NCI-H2171 treated with DMSO at 0.1 percent for 48 hours (cell line): ENCODE data around the gene BRAT1.

Experiments
- DNase-seq: peaks from one replicate; lab custom pipeline; 2025; lab: John Stamatoyannopoulos, UW

The BRAT1 gene

GRCh38 chr7:2523461-2523936, 31.8 kb downstream of the BRAT1 start:
- DNase-seq, result peak; percentile 73

DNA sequence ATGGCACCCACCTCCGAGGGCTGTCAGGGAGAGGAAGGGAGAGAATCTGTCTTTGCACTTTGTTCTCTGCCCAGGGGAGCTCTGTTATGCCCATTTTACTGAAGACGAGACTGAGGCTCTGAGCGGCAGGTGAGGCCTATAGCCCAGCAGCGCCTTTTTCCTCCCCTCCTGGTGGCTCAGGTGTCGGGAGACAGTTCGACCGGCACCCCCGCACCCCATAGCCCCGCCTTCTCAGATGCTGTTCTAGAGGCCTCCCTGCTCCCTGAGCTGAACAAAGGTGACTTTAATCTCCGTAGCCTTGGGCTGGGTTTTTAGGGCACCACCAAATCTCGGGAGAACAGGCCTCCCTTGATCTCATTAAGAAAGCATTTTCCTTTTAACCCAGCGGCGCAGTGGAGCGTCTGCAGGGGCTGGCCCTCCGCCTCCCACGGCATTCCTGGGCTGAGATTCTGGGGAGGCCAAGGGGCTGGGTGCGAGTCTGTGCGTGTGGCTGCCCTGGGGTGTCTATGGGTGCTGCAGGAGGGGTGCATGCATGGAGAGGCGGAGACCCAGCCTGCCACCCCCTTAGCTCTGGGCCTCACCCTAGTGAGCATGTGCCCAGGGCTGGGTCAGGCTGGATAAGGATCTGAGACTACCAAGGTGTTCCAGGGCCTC, 32.4 kb downstream of the BRAT1 start:
- DNase-seq, result peak; percentile 68

GRCh38 chr7:2521952-2522591, 33.3 kb downstream of the BRAT1 start:
- DNase-seq, result no peak

- no peak for DNase-seq
Measured at GRCh38 chr7:2521341-2521745, 34.0 kb downstream of the BRAT1 start.

DNA sequence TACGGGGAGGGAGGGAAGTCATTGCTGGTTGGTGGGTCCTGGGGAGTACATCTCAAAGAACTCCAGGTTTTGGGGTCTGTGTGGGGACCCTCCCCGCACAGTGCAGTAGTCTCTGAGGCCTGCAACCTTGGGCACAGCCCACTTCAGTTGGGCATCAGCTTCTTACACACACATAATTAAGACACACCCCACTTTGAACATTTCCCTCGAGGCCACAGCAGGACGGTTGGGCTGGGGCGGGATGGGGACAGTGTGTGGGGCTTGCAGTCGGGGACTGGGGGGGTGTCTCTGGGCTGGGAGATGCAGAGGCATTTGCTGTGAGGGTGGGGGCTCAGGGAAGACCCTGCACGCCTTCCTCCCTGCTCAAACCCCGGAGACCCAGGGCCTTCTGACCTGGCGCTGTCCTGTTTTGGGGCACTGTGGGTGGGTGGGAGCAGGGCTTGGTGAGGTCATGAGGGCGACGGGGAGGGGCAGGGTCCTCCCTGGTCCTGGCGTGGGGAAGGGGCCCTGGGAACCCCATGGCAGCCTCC, 34.5 kb downstream of the BRAT1 start:
- DNase-seq, result no peak

DNA sequence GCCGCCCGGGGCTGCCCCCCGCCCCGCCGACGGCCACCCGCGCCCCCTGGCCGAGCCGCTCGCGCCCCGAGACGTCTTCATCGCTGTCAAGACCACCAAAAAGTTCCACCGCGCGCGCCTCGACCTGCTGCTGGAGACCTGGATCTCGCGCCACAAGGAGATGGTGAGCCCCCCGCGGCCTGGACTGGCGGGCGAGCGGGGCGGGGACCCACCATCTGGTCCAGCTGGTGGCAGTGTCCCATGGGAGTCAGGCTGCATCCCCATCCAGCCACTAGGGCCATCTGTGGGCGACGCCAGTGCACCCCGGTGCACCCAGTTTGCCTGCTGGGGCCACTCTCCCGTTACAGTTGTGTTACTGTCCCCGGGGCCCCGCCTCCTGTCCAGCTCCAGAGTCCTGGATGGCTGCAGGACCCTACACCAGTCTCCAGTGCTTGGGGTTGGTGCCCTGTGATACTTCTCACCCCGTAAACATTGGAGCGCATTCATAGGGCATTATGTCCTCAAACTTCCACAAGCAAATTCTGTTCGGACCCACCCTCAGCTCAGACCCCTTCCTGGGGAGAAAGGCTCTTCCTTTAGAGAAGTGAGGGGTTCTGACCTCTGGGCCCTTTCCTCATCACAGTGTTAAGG, 35.1 kb downstream of the BRAT1 start:
- peak; percentile 45 for DNase-seq

GRCh38 chr7:2519119-2519930, 36.0 kb downstream of the BRAT1 start, which contains the start of gene LFNG:
LFNG (plus strand) TSS chr7:2519774; CDS start chr7:2519862, 88 bp downstream.
- DNase-seq, result peak; percentile 84

DNA sequence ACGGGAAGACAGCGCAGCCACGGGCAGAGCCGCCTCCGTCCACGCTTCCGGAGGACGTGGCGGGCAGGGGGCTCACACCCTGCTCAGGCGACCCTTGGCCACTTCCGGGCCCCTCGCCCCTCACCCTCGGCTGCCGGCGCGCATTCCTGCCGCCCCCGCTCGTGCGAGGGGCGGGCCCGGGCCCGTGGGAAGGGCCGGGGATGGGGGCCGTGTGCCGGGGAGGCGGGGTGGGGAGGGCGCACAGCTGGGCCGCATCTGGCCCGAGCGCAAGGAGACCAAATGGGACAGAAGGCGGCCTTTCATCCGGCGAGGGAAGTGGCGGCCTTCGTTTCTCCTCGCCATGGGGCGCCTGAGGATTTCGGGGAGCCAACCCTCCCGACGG, 36.6 kb downstream of the BRAT1 start:
- DNase-seq, result no peak

GRCh38 chr7:2517678-2518507, 37.4 kb downstream of the BRAT1 start:
- peak; percentile 96 for DNase-seq

GRCh38 chr7:2517026-2517425, 38.3 kb downstream of the BRAT1 start:
- no peak for DNase-seq

DNA sequence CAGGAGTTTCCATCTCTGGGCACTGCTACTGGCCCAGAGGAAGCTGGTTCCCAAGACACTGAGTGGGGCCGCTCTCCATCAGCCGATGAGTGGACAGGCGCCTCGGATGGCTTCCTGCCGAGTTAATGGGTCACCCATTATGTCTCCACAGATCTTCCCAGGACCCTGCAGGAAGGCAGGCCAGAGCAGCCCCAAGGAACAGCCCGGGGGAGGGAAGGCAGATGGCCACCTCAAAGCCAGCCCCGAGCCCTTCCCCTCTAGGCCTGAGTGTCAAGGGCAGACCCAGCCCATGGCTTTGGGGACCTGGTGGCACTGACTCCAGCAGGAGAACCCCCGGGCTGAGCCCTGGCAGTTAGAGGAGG, 39.1 kb downstream of the BRAT1 start:
- DNase-seq, result no peak

- DNase-seq, result no peak
Measured at GRCh38 chr7:2515424-2516193, 39.7 kb downstream of the BRAT1 start.

DNA sequence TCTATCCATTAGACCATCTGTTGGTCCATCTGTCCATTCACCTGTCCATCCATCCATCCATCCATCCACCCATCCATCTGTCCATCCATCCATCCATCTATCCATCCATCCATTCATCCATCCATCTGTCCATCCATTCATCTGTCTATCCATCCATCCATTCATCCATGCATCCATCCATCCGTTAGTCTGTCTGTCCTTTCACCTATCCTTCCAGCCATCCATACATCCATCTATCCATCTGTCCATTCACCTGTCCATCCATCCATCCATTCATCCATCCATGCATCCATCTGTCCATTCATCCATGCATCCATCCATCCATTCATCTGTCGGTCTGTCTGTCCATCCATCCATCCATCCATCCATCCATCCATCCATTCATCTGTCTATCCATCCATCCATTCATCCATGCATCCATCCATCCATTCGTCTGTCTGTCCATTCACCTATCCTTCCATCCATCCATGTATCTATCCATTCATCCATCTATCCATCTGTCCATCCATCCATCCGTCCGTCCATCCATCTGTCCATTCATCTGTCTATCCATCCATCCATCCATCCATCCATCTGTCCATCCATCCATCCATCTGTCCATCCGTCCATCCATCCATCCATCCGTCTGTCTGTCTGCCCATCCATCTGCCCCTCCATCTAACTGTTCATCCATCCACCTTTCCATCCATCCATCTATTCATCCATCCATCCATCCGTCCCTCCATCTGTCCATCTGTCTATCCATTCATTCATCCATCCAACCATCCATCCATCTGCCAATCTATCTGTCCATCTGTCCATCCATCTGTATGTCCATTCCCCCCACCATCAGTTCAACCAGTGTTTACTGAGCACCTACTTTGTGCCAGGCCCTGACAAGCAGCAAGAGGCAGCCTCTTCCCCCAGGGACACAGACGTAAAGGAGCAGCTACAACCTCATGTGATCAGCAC, 40.6 kb downstream of the BRAT1 start:
- DNase-seq, result no peak

GRCh38 chr7:2513702-2514101, 41.6 kb downstream of the BRAT1 start:
- DNase-seq, result no peak

DNA sequence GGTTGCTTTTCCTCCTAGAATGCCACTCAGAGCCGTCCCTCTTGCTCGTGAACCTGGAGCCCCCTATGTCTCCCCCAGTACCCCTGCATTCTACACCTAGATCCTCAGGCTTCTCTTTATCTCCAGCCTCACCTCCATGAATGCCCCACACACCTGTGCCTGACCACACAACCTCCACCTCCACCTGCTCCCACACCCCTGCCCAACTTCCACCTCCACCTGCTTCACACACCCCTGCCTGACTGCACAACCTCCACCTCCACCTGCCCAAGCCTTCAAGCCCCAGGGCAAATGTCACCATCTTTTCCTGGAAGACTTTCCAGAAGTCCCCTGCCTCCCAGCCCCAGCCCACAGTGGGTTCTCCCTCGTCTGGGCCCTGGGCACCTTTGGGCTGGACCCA, 42.6 kb downstream of the BRAT1 start:
- DNase-seq, result no peak

DNA sequence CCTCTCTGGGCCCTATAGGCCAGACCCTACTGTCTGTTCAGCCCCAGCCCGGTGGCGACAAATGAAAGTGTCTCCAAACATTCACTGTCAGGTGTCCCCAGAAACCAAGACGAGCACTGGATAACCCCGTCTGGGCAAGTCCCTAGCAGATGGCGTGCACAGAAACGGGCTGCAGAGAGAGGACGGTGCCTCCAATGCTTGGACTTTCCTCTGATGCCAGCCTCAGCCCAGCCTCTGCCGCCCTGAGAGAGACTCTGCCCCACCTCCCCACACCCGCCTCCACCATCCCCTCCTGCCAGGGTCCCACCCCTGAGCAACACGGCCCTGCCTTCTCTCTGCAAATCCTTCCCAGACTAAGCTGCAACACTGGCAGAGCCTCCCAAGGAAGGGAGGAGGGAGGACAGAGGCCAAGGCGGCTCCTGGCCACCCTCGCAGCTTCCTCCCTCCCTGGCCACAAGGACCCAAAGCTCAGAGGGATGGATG, 43.1 kb downstream of the BRAT1 start:
- no peak for DNase-seq

- no peak for DNase-seq
Measured at GRCh38 chr7:2511769-2512168, 43.6 kb downstream of the BRAT1 start.

- DNase-seq, result no peak
Measured at GRCh38 chr7:2510909-2511768, 44.2 kb downstream of the BRAT1 start.
